Mesodermal cell (in vitro differentiated cells): ENCODE data around the gene NKD1.

Source experiments
- H3K27ac ChIP-seq: 2 replicates; pipeline ENCODE4 v1.7.0; 2013; ENCODE audit warnings: mild to moderate bottlenecking, low read depth, low read length, moderate library complexity; ENCODE audit not compliant: severe bottlenecking
- H3K36me3 ChIP-seq: 2 replicates; pipeline ENCODE4 v1.7.1; 2013; ENCODE audit warnings: mild to moderate bottlenecking, low read length, moderate library complexity; ENCODE audit not compliant: control insufficient read depth, insufficient read depth
- H3K4me1 ChIP-seq: one replicate; pipeline ENCODE4 v1.7.1; 2013; ENCODE audit warnings: mild to moderate bottlenecking, low read length; ENCODE audit not compliant: insufficient read depth, control insufficient read depth, poor library complexity, severe bottlenecking
- H3K4me3 ChIP-seq: 2 replicates; pipeline ENCODE4 v1.7.0; 2013; ENCODE audit warnings: low read length, control low read depth, mild to moderate bottlenecking; ENCODE audit not compliant: insufficient read depth, poor library complexity, severe bottlenecking; ENCODE audit errors: extremely low read depth
- H3K9me3 ChIP-seq: 2 replicates; pipeline ENCODE4 v1.7.1; 2013; ENCODE audit warnings: mild to moderate bottlenecking, low read length, moderate library complexity; ENCODE audit not compliant: control insufficient read depth
- WGBS, 2 experiments: methylation state at CpG; one replicate each; pipeline ENCODE4 v1.1.5; 2013; ENCODE audit warnings: missing lambda C conversion rate in 2 of 2; ENCODE audit not compliant: insufficient coverage in 2 of 2; 5-methylcytosine and 5-hydroxymethylcytosine counted together

The NKD1 gene

DNA sequence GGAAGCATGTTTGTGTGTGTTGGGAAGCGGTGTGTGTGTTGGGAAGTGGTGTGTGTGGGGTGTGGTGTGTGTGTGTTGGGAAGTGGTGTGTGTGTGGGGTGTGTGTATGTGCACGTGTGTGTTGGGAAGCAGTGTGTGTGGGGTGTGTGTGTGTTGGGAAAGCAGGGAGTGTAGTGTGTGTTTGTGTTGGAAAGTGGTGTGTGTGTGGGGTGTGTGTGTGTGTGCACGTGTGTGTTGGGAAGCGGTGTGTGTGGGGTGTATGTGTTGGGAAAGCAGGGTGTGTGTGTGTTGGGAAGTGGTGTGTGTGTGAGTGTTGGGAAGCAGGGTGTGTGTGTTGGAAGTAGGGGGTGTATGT is 144.4 kb downstream of the NKD1 start:
- WGBS, 2 experiments: 90 to 100% methylated on average over 1 to 4 of the region's 4 CpGs
- H3K4me1 ChIP-seq: peaks cover 6% of the 10 kb centered on the region
- no peak overlapping the region for H3K27ac ChIP-seq
- H3K9me3 ChIP-seq: no peaks in the 10 kb centered on the region
- no peak overlapping the region for H3K4me3 ChIP-seq
- no peaks in the 10 kb centered on the region for H3K36me3 ChIP-seq

DNA sequence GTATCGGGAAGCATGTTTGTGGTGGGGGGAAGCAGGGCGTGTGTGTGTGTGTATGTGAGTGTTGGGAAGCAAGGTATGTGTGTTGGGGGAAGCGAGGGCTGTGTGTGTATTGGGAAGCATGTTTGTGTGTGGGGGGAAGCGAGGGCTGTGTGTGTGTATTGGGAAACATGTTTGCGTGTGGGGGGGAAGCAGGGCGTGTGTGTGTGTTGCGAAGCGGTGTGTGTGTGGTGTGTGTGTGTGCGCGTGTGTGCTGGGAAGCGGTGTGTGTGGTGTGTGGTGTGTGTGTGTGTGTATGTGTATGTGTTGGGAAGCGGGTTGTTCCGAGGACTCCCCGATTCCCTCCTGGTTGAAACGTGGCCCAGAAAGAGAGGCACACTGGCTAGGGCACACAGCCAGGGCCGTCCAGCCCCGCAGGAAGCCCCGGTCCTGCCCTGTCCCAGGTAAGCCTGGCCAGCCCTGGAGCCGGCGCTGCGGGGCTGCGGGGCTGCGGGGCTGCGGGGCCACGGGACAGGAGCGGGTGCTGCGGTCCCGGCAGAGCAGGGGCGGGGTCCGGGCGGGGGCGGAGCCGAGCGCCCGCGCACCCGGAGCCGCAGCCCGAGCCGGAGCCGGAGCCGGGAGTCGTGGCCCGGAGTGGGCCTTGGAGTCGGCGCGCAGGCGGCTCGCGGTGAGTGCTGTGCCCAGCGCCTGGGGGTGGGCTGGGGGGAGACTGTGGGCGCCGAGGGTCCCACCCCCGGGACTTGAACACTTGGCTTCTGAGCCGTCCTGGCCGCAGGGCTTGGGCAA is 145.0 kb downstream of the NKD1 start, which contains the start of gene NOD2:
Gene NOD2 (plus strand): TSS at position 608 of the 783 bp plus-strand sequence. CDS start 5,890 bp downstream, outside the sequence.
- Histone ChIP-seq H3K27ac (no peak within 1 kb of the TSS), H3K4me3 (peak within 1 kb of the TSS; percentile 18)
- 23 to 31% methylated on average over 25 to 39 of the region's 56 CpGs for WGBS, 2 experiments

DNA sequence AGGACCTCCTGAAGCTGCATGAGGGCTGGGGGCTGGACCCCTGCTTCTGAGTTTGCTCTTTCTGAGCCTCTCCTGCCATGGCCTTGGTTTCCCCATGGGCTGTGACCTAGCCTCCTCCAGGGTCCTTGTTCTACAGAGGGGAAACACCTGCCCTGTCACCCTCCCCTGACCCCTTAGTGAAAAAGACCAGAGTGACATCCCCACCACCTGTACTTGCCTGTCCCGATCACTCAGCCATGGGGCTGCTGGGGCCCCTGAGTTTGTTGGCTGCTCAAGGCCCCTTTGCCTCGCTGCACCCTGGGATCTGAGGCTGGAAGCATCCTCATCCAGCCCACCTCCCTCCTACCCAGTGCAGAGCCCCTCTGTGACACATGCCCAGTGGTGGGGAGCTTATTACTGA is 146.0 kb downstream of the NKD1 start:
- no peak overlapping the region for H3K4me3 ChIP-seq
- H3K4me1 ChIP-seq: no peaks in the 10 kb centered on the region
- H3K27ac ChIP-seq: no peak overlapping the region
- 100% methylated on average over 1 of the region's 2 CpGs; no CpG with 5 or more reads in 1 of the 2 experiments for WGBS, 2 experiments
- no peaks in the 10 kb centered on the region for H3K9me3 ChIP-seq
- H3K36me3 ChIP-seq: no peaks in the 10 kb centered on the region

More for the DNA sequence above, 145.0 kb downstream of the NKD1 start, which contains the start of gene NOD2:
- Histone ChIP-seq H3K9me3 (no peaks in the 10 kb centered on the region), H3K4me1 (peaks cover under 1% of the 10 kb centered on the region), H3K36me3 (no peaks in the 10 kb centered on the region)

DNA sequence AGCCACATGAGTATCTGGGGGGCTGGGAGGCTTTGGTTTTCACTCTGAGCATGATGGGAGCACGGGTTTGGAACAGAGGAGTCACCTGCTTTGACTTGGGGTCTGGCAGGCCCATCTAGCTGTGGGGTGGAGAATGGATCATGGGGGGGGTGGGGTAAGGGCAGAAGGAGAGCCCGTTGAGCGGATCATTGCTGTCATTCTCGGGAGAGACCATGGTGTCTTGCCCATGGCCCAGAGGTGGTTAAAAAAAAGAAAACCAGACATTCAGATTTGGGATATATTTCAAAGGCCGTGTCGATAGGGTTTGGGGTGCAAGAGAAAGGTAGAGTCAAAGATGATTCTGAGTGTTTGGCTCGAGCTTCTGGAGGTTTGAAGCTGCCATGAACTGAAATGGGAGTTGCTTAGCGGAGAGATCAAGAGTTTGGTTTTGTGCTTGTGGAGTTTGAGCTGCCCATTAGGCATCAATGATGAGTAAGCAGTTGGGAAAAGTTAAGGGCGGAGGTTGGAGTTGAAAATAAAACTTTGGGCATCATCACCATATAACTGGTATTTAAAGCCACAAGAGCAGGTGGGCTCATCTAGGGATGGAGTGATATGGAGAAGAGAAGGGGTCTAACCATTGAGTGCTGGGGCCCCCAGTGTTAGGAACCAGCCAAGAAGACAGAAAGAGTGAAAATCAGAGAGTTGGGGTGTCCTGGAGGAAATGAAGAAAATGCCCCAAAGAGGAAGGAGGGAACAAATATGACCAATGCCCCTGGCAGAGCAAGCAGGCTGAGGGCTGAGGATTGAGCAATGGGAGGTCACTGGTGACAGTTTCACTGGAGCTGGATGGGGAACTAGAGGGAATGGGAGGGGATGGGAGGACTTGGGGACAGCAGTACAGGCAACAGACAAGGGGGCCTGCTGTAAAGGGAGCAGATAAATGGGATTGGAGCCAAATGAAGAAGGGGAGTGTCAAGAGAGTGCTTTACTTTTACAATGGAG is 147.1 kb downstream of the NKD1 start:
- Histone ChIP-seq H3K9me3 (no peaks in the 10 kb centered on the region), H3K27ac (no peak overlapping the region), H3K4me1 (no peaks in the 10 kb centered on the region), H3K36me3 (no peaks in the 10 kb centered on the region), H3K4me3 (no peak overlapping the region)
- WGBS, 2 experiments: 83 to 91% methylated on average over 7 to 8 of the region's 9 CpGs

DNA sequence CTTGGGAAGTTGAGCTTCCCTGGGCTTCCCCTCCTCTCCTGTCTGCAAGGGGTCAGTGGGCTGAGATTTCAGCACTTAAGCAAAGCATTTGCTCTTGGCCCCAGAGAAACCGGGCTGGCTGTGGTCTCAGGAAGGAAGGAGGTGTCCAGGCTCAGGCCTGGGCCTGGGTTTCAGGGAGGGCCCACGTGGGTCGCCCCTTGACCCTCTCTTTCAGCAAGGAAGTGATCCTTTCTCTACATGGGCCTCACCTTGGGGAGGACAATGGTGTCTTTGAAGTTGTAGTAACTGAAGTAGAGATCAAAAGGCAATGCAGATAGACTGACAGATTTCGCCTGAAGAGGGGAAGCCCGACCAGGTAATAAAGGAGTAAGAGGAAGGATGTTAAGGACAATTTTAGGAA is 147.9 kb downstream of the NKD1 start:
- Histone ChIP-seq H3K4me3 (no peak overlapping the region), H3K36me3 (no peaks in the 10 kb centered on the region), H3K27ac (no peak overlapping the region), H3K9me3 (no peaks in the 10 kb centered on the region), H3K4me1 (no peaks in the 10 kb centered on the region)
- WGBS, 2 experiments: 72 to 100% methylated on average over 2 to 3 of the region's 5 CpGs

DNA sequence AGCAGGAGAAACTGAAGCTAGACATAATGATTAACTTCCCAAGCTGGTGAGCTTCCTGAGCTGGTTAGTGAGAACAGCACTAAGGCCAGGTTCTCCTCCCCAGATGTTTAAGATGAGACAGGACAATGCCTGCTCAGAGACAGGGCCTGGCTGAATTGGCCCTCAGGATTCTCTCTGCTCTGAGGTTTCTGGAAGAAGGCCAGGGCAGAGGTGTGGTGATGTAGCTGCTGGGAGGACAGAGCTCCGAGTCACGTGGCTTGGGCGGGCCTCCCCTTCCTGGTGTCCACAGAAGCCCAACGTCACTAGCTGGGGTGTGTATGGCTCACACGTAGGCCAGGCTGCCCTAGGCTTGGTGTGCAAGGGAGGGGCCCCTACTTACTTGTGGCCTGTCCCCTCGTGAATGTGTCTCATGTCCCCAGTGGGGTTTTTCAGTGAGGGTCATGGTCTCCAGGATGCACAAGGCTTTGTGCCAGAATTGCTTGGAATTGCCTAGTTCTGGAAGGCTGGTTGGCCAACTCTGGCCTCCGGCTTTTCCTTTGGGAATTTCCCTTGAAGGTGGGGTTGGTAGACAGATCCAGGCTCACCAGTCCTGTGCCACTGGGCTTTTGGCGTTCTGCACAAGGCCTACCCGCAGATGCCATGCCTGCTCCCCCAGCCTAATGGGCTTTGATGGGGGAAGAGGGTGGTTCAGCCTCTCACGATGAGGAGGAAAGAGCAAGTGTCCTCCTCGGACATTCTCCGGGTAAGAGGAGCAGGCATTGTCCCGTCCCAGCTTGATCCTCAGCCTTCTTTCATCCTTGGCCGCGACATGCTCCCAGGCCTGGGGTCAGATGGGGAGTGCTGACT is 148.6 kb downstream of the NKD1 start:
- no peaks in the 10 kb centered on the region for H3K36me3 ChIP-seq
- no peaks in the 10 kb centered on the region for H3K4me1 ChIP-seq
- H3K27ac ChIP-seq: no peak overlapping the region
- 84 to 92% methylated on average over 9 to 13 of the region's 15 CpGs for WGBS, 2 experiments
- H3K4me3 ChIP-seq: no peak overlapping the region
- H3K9me3 ChIP-seq: no peaks in the 10 kb centered on the region

DNA sequence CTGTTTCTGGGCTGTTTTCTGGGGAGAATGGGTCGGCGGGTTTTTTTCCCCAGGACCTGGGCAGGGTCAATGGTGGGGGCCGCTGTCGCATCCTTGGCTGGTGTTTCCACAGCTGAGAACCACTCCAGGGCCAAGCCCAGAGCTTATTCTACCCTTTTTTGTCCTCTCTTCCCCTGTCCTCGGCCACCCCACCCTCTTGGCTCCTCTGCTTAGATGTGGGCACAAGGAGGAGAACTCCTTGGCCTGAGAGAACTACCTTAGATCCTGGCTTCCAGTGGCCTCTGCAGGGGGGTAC is 149.2 kb downstream of the NKD1 start:
- H3K4me3 ChIP-seq: no peak overlapping the region
- H3K4me1 ChIP-seq: no peaks in the 10 kb centered on the region
- WGBS, 2 experiments: 95 to 100% methylated on average over 3 of the region's 5 CpGs
- H3K27ac ChIP-seq: no peak overlapping the region
- H3K9me3 ChIP-seq: no peaks in the 10 kb centered on the region
- no peaks in the 10 kb centered on the region for H3K36me3 ChIP-seq

DNA sequence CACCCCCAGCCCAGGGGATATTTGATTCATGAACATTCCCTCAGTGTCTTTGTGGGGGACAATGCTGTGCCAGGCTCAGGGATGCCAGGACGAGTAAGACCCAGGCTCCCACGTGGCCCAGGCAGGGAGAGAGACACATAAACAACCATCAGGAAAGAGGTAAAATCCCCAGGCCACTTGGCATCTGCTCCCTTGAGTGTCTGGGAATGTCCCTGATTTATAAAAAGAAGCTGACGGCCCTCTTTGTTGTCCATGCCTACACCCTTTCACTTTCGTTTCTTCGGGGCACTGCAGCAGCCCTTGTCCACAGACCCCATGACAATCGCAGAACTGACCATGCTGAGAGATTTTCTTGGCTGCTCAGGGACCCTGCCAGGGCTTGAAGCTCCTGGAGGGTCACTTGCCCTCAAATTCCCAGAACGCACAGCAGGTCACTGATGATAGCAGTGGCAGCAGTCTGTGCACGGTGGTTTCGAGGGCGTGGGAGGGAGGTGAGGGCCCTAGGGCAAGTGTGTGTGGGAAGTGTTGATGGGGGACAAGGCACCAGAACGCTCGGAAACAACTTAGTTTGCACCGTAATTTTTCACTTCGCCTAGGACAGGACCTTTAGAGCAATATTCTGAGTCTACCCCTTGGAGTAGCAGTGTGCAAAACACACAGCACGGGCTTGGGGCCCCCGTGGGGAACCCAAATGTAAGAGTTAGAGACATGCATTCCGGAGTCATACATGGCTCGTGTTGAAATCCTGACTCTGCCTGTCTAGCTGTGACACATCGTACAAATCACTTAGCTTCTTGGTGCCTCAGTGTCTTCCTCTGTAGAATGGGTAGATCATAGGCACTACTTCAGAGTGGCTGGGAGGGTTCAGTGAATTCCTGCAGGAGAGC is 149.9 kb downstream of the NKD1 start:
- H3K4me1 ChIP-seq: no peaks in the 10 kb centered on the region
- no peaks in the 10 kb centered on the region for H3K9me3 ChIP-seq
- no peak overlapping the region for H3K27ac ChIP-seq
- H3K36me3 ChIP-seq: no peaks in the 10 kb centered on the region
- H3K4me3 ChIP-seq: no peak overlapping the region
- 88% methylated on average over 15 to 19 of the region's 19 CpGs for WGBS, 2 experiments
